ENCODE data around the gene RNASE12. TPM values are rescaled to one million over a fixed set of nuclear protein-coding genes. Genes with fewer than 3 reads are reported as not detected.

The RNASE12 gene
- total and polyA plus RNA-seq, 8 donors = not detected

Other genes starting within 250 kb of the RNASE12 start
- 10 to 100 TPM in 3 of 6 donors, 1 to 10 TPM in 3; 6.1 to 12.5 (median 9.8) TPM for gene PARP2, start 247.7 kb downstream of the RNASE12 start, total RNA-seq
- 10 to 100 TPM; 10.7 to 21.8 TPM for gene PARP2, start 247.7 kb downstream of the RNASE12 start, polyA plus RNA-seq
- 10 to 100 TPM in 3 of 6 donors, 1 to 10 TPM in 3; 7.5 to 26.6 (median 9.6) TPM for gene TEP1, start 177.9 kb downstream of the RNASE12 start, total RNA-seq
- 10 to 100 TPM; 13.3 to 14.8 TPM for gene TEP1, start 177.9 kb downstream of the RNASE12 start, polyA plus RNA-seq
- gene KLHL33, start 155.2 kb downstream of the RNASE12 start, total RNA-seq = under 1 TPM; 0.08 to 0.34 (median 0.13) TPM
- gene KLHL33, start 155.2 kb downstream of the RNASE12 start, polyA plus RNA-seq = under 1 TPM; 0.12 to 0.15 TPM
- 10 to 100 TPM; 11.4 to 16.0 (median 13.9) TPM for gene OSGEP, start 136.6 kb downstream of the RNASE12 start, total RNA-seq
- gene OSGEP, start 136.6 kb downstream of the RNASE12 start, polyA plus RNA-seq = 10 to 100 TPM; 41.2 to 69.8 TPM
- 100 to 1,000 TPM in 1 of 6 donors, 10 to 100 TPM in 5; 50.9 to 107 (median 64.6) TPM for gene APEX1, start 136.2 kb downstream of the RNASE12 start, total RNA-seq
- 10 to 100 TPM; 53.9 to 88.2 TPM for gene APEX1, start 136.2 kb downstream of the RNASE12 start, polyA plus RNA-seq
- gene PIP4P1, start 129.9 kb downstream of the RNASE12 start, total RNA-seq = 10 to 100 TPM in 5 of 6 donors, 1 to 10 TPM in 1; 8.9 to 20.5 (median 14.4) TPM
- gene PIP4P1, start 129.9 kb downstream of the RNASE12 start, polyA plus RNA-seq = 10 to 100 TPM; 26.8 to 38.2 TPM
- gene PNP, start 122.0 kb downstream of the RNASE12 start, total RNA-seq = 10 to 100 TPM in 2 of 6 donors, 1 to 10 TPM in 4; 6.2 to 17.2 (median 8.4) TPM
- gene PNP, start 122.0 kb downstream of the RNASE12 start, polyA plus RNA-seq = 10 to 100 TPM in 1 of 2 donors, 1 to 10 TPM in 1; 9.0 to 24.0 TPM
- gene RNASE10, start 85.8 kb downstream of the RNASE12 start, total RNA-seq = under 1 TPM in 5 of 6 donors, not detected in 1; 0.13 to 0.62 (median 0.28) TPM
- gene RNASE10, start 85.8 kb downstream of the RNASE12 start, polyA plus RNA-seq = under 1 TPM in 1 of 2 donors, not detected in 1; 0.19 TPM
- gene RNASE9, start 30.3 kb downstream of the RNASE12 start, total RNA-seq = not detected
- gene RNASE9, start 30.3 kb downstream of the RNASE12 start, polyA plus RNA-seq = not detected
- not detected for gene RNASE11, start 3.4 kb downstream of the RNASE12 start, total RNA-seq
- gene RNASE11, start 3.4 kb downstream of the RNASE12 start, polyA plus RNA-seq = not detected
- not detected for gene OR6S1, start 50.3 kb upstream of the RNASE12 start, total RNA-seq
- gene OR6S1, start 50.3 kb upstream of the RNASE12 start, polyA plus RNA-seq = not detected
- gene RNASE4, start 93.2 kb upstream of the RNASE12 start, total RNA-seq = 10 to 100 TPM; 13.6 to 26.7 (median 15.4) TPM
- gene RNASE4, start 93.2 kb upstream of the RNASE12 start, polyA plus RNA-seq = 10 to 100 TPM in 1 of 2 donors, 1 to 10 TPM in 1; 9.6 to 24.7 TPM
- 10 to 100 TPM in 5 of 6 donors, 1 to 10 TPM in 1; 9.8 to 16.0 (median 13.3) TPM for gene ANG, start 97.4 kb upstream of the RNASE12 start, total RNA-seq
- 10 to 100 TPM; 11.8 to 14.7 TPM for gene ANG, start 97.4 kb upstream of the RNASE12 start, polyA plus RNA-seq
- gene EDDM3A, start 154.5 kb upstream of the RNASE12 start, total RNA-seq = not detected
- not detected for gene EDDM3A, start 154.5 kb upstream of the RNASE12 start, polyA plus RNA-seq
- not detected for gene EDDM3B, start 177.0 kb upstream of the RNASE12 start, total RNA-seq
- not detected for gene EDDM3B, start 177.0 kb upstream of the RNASE12 start, polyA plus RNA-seq
- 1 to 10 TPM in 3 of 6 donors, under 1 TPM in 3; 0.31 to 9.9 (median 1.5) TPM for gene RNASE6, start 189.9 kb upstream of the RNASE12 start, total RNA-seq
- gene RNASE6, start 189.9 kb upstream of the RNASE12 start, polyA plus RNA-seq = 1 to 10 TPM in 1 of 2 donors, under 1 TPM in 1; 0.99 to 1.1 TPM
- 100 to 1,000 TPM; 281 to 696 (median 362) TPM for gene RNASE1, start 211.5 kb upstream of the RNASE12 start, total RNA-seq
- 100 to 1,000 TPM; 144 to 177 TPM for gene RNASE1, start 211.5 kb upstream of the RNASE12 start, polyA plus RNA-seq